Mucosa of descending colon (tissue), 3 donors: ENCODE measurements around the gene IL1A. TPM values are rescaled to one million over a fixed set of nuclear protein-coding genes. Genes with fewer than 3 reads are reported as not detected.

Experiments
- ATAC-seq: fragments of 200-7000 bp; cut with Tn5 transposase; one replicate; pipeline ENCODE4 v1.9.1; 2020; ENCODE audit warnings: mild to moderate bottlenecking, moderate library complexity
- DNase-seq, 3 donors: peaks; one replicate each; pipeline ENCODE4 v3.0.0-alpha.2; 2020
- H3K36me3 ChIP-seq: fragments of 200-600 bp; one replicate; pipeline ENCODE4 v1.8.0; 2021; ENCODE audit warnings: low read depth, mild to moderate bottlenecking
- H3K4me1 ChIP-seq: fragments of 200-600 bp; one replicate; pipeline ENCODE4 v1.8.0; 2021; ENCODE audit warnings: low read depth, mild to moderate bottlenecking
- H3K4me3 ChIP-seq: fragments of 200-600 bp; one replicate; pipeline ENCODE4 v1.8.0; 2021; ENCODE audit warnings: mild to moderate bottlenecking
- H3K9me3 ChIP-seq: fragments of 200-600 bp; one replicate; pipeline ENCODE4 v1.8.0; 2021; ENCODE audit warnings: mild to moderate bottlenecking
- intact Hi-C, 2 donors: fragments of 100-400 bp; cut with DNase I in 1 of 2; cut with micrococcal nuclease in 1 of 2; formaldehyde crosslinking; loops; one replicate each; pipeline versions ENCODE4 v1.11.0 to v1.11.1; 2022; cut with DNase I, micrococcal nuclease
- total RNA-seq, 3 donors: library from RNA; stranded (reverse); fragmentation: NEBNext Ultra II Directional in 2 of 3; extraction: Animal tissue kit (Norgen Biotek cat#: 25700) in 2 of 3; gene quantifications; one replicate each; pipeline versions ENCODE4 v1.2.1 to v1.2.4, GENCODE V29; 2021 to 2023
- TF ChIP-seq, protein P1 (sequence below): fragments of 200-600 bp; IDR thresholded peaks from one replicate; pipeline ENCODE4 v1.8.0; 2022; ENCODE audit warnings: antibody characterized with exemption, mild to moderate bottlenecking
- donor health status: DM: no; HTN: no; CAD: no; lungs with moderate emphysema.
- donor health status: DM: no; HTN: no; CAD: no.
- donor health status: DM: no; HTN: yes; CAD: no.

IL1A gene
- total RNA-seq, 3 donors from 2014 or later = not detected

- TF ChIP-seq, protein P1, sequence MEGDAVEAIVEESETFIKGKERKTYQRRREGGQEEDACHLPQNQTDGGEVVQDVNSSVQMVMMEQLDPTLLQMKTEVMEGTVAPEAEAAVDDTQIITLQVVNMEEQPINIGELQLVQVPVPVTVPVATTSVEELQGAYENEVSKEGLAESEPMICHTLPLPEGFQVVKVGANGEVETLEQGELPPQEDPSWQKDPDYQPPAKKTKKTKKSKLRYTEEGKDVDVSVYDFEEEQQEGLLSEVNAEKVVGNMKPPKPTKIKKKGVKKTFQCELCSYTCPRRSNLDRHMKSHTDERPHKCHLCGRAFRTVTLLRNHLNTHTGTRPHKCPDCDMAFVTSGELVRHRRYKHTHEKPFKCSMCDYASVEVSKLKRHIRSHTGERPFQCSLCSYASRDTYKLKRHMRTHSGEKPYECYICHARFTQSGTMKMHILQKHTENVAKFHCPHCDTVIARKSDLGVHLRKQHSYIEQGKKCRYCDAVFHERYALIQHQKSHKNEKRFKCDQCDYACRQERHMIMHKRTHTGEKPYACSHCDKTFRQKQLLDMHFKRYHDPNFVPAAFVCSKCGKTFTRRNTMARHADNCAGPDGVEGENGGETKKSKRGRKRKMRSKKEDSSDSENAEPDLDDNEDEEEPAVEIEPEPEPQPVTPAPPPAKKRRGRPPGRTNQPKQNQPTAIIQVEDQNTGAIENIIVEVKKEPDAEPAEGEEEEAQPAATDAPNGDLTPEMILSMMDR = no peak
- ATAC-seq (no peak), DNase-seq (no peak)
- intact Hi-C loops = no loop called here
- Histone ChIP-seq H3K4me1 (no peaks in the 10 kb centered on the region), H3K36me3 (no peaks in the 10 kb centered on the region), H3K9me3 (no peaks in the 10 kb centered on the region), H3K4me3 (no peak overlapping the region)
Observed at GRCh38 chr2:112798979-112799975, 15.0 kb upstream of the IL1A start.

GRCh38 chr2:112796486-112796885, 12.2 kb upstream of the IL1A start:
- Histone ChIP-seq H3K36me3 (no peaks in the 10 kb centered on the region), H3K9me3 (no peaks in the 10 kb centered on the region), H3K4me1 (no peaks in the 10 kb centered on the region), H3K4me3 (no peak overlapping the region)
- TF ChIP-seq, protein P1 = no peak
- ATAC-seq (no peak), DNase-seq (no peak)
- intact Hi-C loops = no loop called here

- Histone ChIP-seq H3K36me3 (no peaks in the 10 kb centered on the region), H3K9me3 (no peaks in the 10 kb centered on the region), H3K4me1 (no peaks in the 10 kb centered on the region), H3K4me3 (no peak overlapping the region)
- DNase-seq = no peak
- TF ChIP-seq, protein P1 = no peak
- intact Hi-C loops = no loop called here
- ATAC-seq = no peak
Observed at GRCh38 chr2:112795774-112796173, 11.5 kb upstream of the IL1A start.

GRCh38 chr2:112794841-112795240, 10.5 kb upstream of the IL1A start:
- ATAC-seq (peak; percentile 78), DNase-seq (peak in 2 of 3 donors; percentile 46 to 49)
- H3K9me3 ChIP-seq = no peaks in the 10 kb centered on the region

DNA sequence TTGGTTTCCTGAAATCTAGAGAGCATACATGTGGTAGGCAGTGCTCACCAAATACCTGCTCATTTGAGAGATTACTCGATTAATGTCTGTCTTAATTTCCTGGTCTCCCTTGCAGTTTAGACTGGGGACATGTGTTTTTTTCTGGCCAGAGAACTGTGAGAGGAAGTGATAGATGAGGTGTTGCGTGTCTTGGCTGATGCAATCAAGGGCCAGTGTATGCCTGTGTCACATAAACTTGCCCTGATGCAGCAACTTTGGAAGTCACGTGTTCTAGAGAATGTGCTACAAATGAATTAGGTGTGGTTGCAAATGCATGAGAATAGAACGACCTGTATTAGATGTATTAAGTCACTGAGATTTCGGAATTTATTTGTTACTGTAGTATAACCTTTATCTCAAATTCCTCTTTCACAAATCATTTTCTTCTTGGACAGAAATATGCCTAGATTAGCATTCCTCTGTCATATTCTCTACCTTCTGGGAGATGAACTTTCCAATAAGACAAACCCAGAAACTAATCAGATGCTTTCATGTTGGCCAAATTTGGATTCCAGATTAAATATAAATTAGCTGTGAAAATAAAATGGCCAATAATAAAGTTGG, 9.9 kb upstream of the IL1A start:
- ATAC-seq (peak; percentile 64), DNase-seq (peak in 1 of 3 donors; percentile 34)
- Histone ChIP-seq H3K4me3 (no peak overlapping the region), H3K36me3 (no peaks in the 10 kb centered on the region), H3K9me3 (no peaks in the 10 kb centered on the region), H3K4me1 (no peaks in the 10 kb centered on the region)
- intact Hi-C loops = no loop called here
- TF ChIP-seq, protein P1 = no peak

More at GRCh38 chr2:112794841-112795240, 10.5 kb upstream of the IL1A start:
- intact Hi-C loops = no loop called here
- TF ChIP-seq, protein P1 = no peak
- no peak overlapping the region for H3K4me3 ChIP-seq
- no peaks in the 10 kb centered on the region for H3K36me3 ChIP-seq
- no peaks in the 10 kb centered on the region for H3K4me1 ChIP-seq
